Sigmoid colon (tissue), 4 donors: ENCODE results near the gene SMARCAD1.

Experiments
- CTCF ChIP-seq, 4 experiments: fragments of 450-650 bp in 3 of 4; fragments of 200-600 bp in 1 of 4; IDR thresholded peaks; one replicate each; pipeline ENCODE4 v1.5.1; 2016 to 2019; ENCODE audit warnings: antibody characterized with exemption in 4 of 4, mild to moderate bottlenecking in 3 of 4, moderate library complexity in 2 of 4
- EP300 ChIP-seq, 4 donors: sonication (generic); formaldehyde crosslinking; IDR thresholded peaks; one replicate each; pipeline ENCODE4 v1.6.1; 2017; ENCODE audit warnings: antibody characterized with exemption in 4 of 4
- POLR2AphosphoS5 ChIP-seq, 4 donors: sonication (generic); formaldehyde crosslinking; IDR thresholded peaks; one replicate each; pipeline ENCODE4 v1.6.1; 2017; ENCODE audit warnings: antibody characterized with exemption in 4 of 4

- no peak for TF ChIP-seq EP300 (IDR thresholded peaks at IDR 0.05)
- TF ChIP-seq POLR2AphosphoS5 (IDR thresholded peaks at IDR 0.05), result no peak
- no peak for TF ChIP-seq CTCF (IDR thresholded peaks at IDR 0.05)
Measured at GRCh38 chr4:94158883-94159282, 48.8 kb upstream of the SMARCAD1 start.
